Adrenal gland (tissue), 12 donors: ENCODE measurements around the gene UHMK1. TPM values are rescaled to one million over a fixed set of nuclear protein-coding genes. Genes with fewer than 3 reads are reported as not detected.

Experiments
- DNase-seq, 7 donors: peaks; one replicate each; pipeline ENCODE4 v3.0.0-alpha.2; 2019 to 2020
- H3K27ac ChIP-seq, 5 donors: fragments of 200-600 bp; sonication (generic) in 4 of 5; 1 replicate in 3 of 5; 2 replicates in 2 of 5; pipeline versions ENCODE4 v1.5.1 to v1.8.0; 2016 to 2020; ENCODE audit warnings: mild to moderate bottlenecking in 1 of 5
- H3K27me3 ChIP-seq: fragments of 200-600 bp; 2 replicates; pipeline ENCODE4 v1.8.0; 2021
- H3K36me3 ChIP-seq, 2 donors: fragments of 200-600 bp; replicated peaks in 1 of 2; 1 replicate in 1 of 2; 2 replicates in 1 of 2; pipeline versions ENCODE4 v1.5.1 to v1.8.0; 2018 to 2022
- H3K4me1 ChIP-seq, 2 donors: fragments of 200-600 bp; replicated peaks in 1 of 2; 1 replicate in 1 of 2; 2 replicates in 1 of 2; pipeline versions ENCODE4 v1.5.1 to v1.8.0; 2018 to 2021
- H3K4me3 ChIP-seq, 4 donors: fragments of 200-600 bp; sonication (generic) in 3 of 4; one replicate each; pipeline ENCODE4 v1.5.1; 2016 to 2018
- H3K9me3 ChIP-seq, 3 donors: fragments of 200-600 bp; sonication (generic) in 1 of 3; replicated peaks in 1 of 3; 1 replicate in 2 of 3; 2 replicates in 1 of 3; pipeline versions ENCODE4 v1.5.1 to v1.8.0; 2016 to 2021
- CTCF ChIP-seq, 6 experiments: fragments of 450-650 bp in 4 of 6; fragments of 200-600 bp in 2 of 6; sonication (generic) in 1 of 6; IDR thresholded peaks; 1 replicate in 5 of 6; 2 replicates in 1 of 6; pipeline versions ENCODE4 v1.5.1 to v1.8.0; 2016 to 2021; ENCODE audit warnings: antibody characterized with exemption in 6 of 6, mild to moderate bottlenecking in 2 of 6, moderate library complexity in 1 of 6
- POLR2A ChIP-seq, 2 donors: fragments of 450-650 bp; IDR thresholded peaks; one replicate each; pipeline ENCODE4 v1.6.1; 2017; ENCODE audit warnings: antibody characterized with exemption in 2 of 2, mild to moderate bottlenecking in 2 of 2, moderate library complexity in 1 of 2
- WGBS, 4 donors: extraction: QIAGEN DNeasy Blood & Tissue Kit in 2 of 4; methylation state at CpG; one replicate each; pipeline versions ENCODE4 v1.1.5 to v1.1.7; 2013 to 2017; 5-methylcytosine and 5-hydroxymethylcytosine counted together
- intact Hi-C, 2 donors: fragments of 100-400 bp; cut with DNase I; formaldehyde crosslinking; loops; one replicate each; pipeline versions ENCODE4 v1.14.1 to v1.15.0; 2022 to 2023
- polyA plus RNA-seq, 3 donors: library from polyadenylated mRNA; stranded (reverse); fragments of 200-250 nt in 2 of 3; fragments of 350-450 nt in 1 of 3; fragmentation: Illumina TruSeq in 1 of 3; extraction: RNeasy Lipid Tissue Mini Kit (QIAGEN cat#74804) in 1 of 3; gene quantifications; one replicate each; pipeline ENCODE4 v1.2.3, GENCODE V29; 2013 to 2014
- total RNA-seq, 9 donors: library from RNA; depleted of rRNA in 4 of 9; stranded (reverse); fragments of >200 nt in 4 of 9; fragments of 120-200 nt in 1 of 9; fragmentation: NEBNext Ultra II Directional in 1 of 9; extraction: Animal tissue kit (Norgen Biotek cat#: 25700) in 1 of 9; gene quantifications; one replicate each; pipeline versions ENCODE4 v1.1.0 to v1.2.4, GENCODE V29; 2013 to 2023
- donor health status: healthy with polysubstance abuse.
- donor health status: Bipolar disorder and iron deficiency.
- donor health status: DM: yes; HTN: yes; CAD: no.
- donor health status: DM: no; HTN: no; CAD: no.
- donor health status: DM: no; HTN: no; CAD: no.
- donor health status: DM: yes; HTN: yes; CAD: no.

UHMK1 gene
- total and polyA plus RNA-seq, 12 donors, result 9.5 to 81.6 (median 56.0) TPM

- Histone ChIP-seq H3K27ac (peak overlapping the region in 4 of 5 donors; percentile 90 to 96 (median 92)), H3K27me3 (no peaks in the 10 kb centered on the region), H3K9me3 (no peaks in the 10 kb centered on the region), H3K36me3 (peaks cover 0 to 29% of the 10 kb centered on the region in 2 donors), H3K4me3 (peak overlapping the region in 3 of 4 donors; percentile 68 to 94 (median 74)), H3K4me1 (peaks cover 10 to 31% of the 10 kb centered on the region in 2 donors)
- 0 to 3% (median 1%) methylated on average over 7 of the region's 7 CpGs for WGBS, 4 donors
- DNase-seq, result no peak
- intact Hi-C loops, result loop anchor here in 1 of 2 donors (10.0 kb wide), 2 partner anchors 116 to 224 kb away; no protein-coding TSS in a partner anchor
- TF ChIP-seq CTCF (IDR thresholded peaks at IDR 0.05) (no peak), POLR2A (IDR thresholded peaks at IDR 0.05) (no peak)
Observed at GRCh38 chr1:162498496-162498810, 835 bp downstream of the UHMK1 start.

GRCh38 chr1:162500805-162501204, 3.2 kb downstream of the UHMK1 start:
- no peaks in the 10 kb centered on the region for H3K27me3 ChIP-seq
- intact Hi-C loops, result no loop called here
- H3K27ac ChIP-seq, result no peak overlapping the region
- DNase-seq, result no peak
- H3K9me3 ChIP-seq, result no peaks in the 10 kb centered on the region
- H3K4me3 ChIP-seq, result no peak overlapping the region
- TF ChIP-seq POLR2A (IDR thresholded peaks at IDR 0.05) (no peak), CTCF (IDR thresholded peaks at IDR 0.05) (no peak)
- H3K36me3 ChIP-seq, result peaks cover 0 to 47% of the 10 kb centered on the region in 2 donors
- WGBS, 4 donors, result 73 to 88% (median 78%) methylated on average over 2 of the region's 2 CpGs
- peaks cover 10 to 31% of the 10 kb centered on the region in 2 donors for H3K4me1 ChIP-seq

GRCh38 chr1:162502077-162502476, 4.5 kb downstream of the UHMK1 start:
- no peak for DNase-seq
- H3K4me3 ChIP-seq, result no peak overlapping the region
- H3K4me1 ChIP-seq, result peaks cover 10 to 29% of the 10 kb centered on the region in 2 donors
- H3K27ac ChIP-seq, result no peak overlapping the region
- intact Hi-C loops, result no loop called here
- H3K36me3 ChIP-seq, result peaks cover 0 to 56% of the 10 kb centered on the region in 2 donors
- H3K27me3 ChIP-seq, result no peaks in the 10 kb centered on the region
- H3K9me3 ChIP-seq, result no peaks in the 10 kb centered on the region
- TF ChIP-seq CTCF (IDR thresholded peaks at IDR 0.05), result no peak
- no peak for TF ChIP-seq POLR2A (IDR thresholded peaks at IDR 0.05)

GRCh38 chr1:162502928-162503327, 5.3 kb downstream of the UHMK1 start:
- H3K36me3 ChIP-seq, result peaks cover 0 to 58% of the 10 kb centered on the region in 2 donors
- intact Hi-C loops, result no loop called here
- DNase-seq, result no peak

More at GRCh38 chr1:162502928-162503327, 5.3 kb downstream of the UHMK1 start:
- 90 to 97% (median 96%) methylated on average over 5 of the region's 5 CpGs for WGBS, 4 donors
- Histone ChIP-seq H3K4me1 (peaks cover 10 to 25% of the 10 kb centered on the region in 2 donors), H3K27me3 (no peaks in the 10 kb centered on the region), H3K4me3 (no peak overlapping the region), H3K27ac (no peak overlapping the region), H3K9me3 (no peaks in the 10 kb centered on the region)
- no peak for TF ChIP-seq CTCF (IDR thresholded peaks at IDR 0.05)
- TF ChIP-seq POLR2A (IDR thresholded peaks at IDR 0.05), result no peak
